Lower leg skin (tissue), 3 donors: Measurements from ENCODE around the gene CIBAR2.

Source experiments
- CTCF ChIP-seq, 3 donors: fragments of 450-650 bp; IDR thresholded peaks; one replicate each; pipeline ENCODE4 v1.5.1; 2016; ENCODE audit warnings: antibody characterized with exemption in 3 of 3, mild to moderate bottlenecking in 3 of 3, moderate library complexity in 2 of 3
- POLR2A ChIP-seq, 2 donors: fragments of 450-650 bp; IDR thresholded peaks; one replicate each; pipeline ENCODE4 v1.6.1; 2016 to 2017; ENCODE audit warnings: antibody characterized with exemption in 2 of 2, mild to moderate bottlenecking in 1 of 2, moderate library complexity in 1 of 2

- TF ChIP-seq POLR2A (IDR thresholded peaks at IDR 0.05): no peak
- TF ChIP-seq CTCF (IDR thresholded peaks at IDR 0.05): no peak
These were observed 43.5 kb downstream of the CIBAR2 start for GRCh38 chr16:85068746-85069145.
